ENCODE data around the gene PTPN23. TPM values are rescaled to one million over a fixed set of nuclear protein-coding genes. Genes with fewer than 3 reads are reported as not detected.

PTPN23 gene
- total and polyA plus RNA-seq, 2 of the 13 experiments (the other 11 are each of a cell fraction or from before 2014, with no cell fraction given), result 2.3 to 3.7 TPM

DNA sequence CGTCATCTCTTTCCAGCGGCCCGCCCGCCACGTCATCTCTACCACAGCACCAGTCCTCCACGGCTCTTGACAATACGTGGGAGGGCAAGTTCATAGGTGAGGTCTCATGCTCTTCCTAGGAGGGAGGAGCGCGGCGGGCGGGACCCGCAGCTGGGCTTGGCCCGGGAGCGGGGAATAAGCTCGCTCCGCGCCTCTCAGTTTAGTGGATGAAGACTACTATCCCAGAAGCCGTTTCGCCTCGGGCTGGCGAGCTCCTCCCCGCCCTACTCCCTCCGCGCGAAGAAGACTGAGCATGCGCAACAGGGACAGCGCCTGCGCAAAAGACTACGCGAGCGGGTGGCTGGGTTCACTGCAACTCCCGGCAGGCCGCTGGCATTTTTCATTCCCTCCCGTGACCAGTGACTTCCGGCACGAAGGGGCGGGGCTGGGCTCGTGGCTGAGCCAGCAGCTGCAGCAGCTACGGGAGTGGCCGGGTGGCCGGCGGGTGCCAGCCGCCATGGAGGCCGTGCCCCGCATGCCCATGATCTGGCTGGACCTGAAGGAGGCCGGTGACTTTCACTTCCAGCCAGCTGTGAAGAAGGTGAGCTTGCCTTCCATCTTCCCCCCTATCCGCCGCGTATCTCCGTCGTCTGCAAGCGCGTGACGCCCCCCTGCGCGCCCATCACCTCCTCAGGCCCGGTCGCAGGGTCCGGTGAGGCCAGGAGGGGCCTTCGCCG, at the start of gene PTPN23 (continued):
- TF ChIP-seq, protein P1, sequence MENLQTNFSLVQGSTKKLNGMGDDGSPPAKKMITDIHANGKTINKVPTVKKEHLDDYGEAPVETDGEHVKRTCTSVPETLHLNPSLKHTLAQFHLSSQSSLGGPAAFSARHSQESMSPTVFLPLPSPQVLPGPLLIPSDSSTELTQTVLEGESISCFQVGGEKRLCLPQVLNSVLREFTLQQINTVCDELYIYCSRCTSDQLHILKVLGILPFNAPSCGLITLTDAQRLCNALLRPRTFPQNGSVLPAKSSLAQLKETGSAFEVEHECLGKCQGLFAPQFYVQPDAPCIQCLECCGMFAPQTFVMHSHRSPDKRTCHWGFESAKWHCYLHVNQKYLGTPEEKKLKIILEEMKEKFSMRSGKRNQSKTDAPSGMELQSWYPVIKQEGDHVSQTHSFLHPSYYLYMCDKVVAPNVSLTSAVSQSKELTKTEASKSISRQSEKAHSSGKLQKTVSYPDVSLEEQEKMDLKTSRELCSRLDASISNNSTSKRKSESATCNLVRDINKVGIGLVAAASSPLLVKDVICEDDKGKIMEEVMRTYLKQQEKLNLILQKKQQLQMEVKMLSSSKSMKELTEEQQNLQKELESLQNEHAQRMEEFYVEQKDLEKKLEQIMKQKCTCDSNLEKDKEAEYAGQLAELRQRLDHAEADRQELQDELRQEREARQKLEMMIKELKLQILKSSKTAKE (CRISPR knock-in tag; IDR thresholded peaks at IDR 0.05; ENCODE audit: borderline replicate concordance), result no peak
- TF ChIP-seq, protein P2, sequence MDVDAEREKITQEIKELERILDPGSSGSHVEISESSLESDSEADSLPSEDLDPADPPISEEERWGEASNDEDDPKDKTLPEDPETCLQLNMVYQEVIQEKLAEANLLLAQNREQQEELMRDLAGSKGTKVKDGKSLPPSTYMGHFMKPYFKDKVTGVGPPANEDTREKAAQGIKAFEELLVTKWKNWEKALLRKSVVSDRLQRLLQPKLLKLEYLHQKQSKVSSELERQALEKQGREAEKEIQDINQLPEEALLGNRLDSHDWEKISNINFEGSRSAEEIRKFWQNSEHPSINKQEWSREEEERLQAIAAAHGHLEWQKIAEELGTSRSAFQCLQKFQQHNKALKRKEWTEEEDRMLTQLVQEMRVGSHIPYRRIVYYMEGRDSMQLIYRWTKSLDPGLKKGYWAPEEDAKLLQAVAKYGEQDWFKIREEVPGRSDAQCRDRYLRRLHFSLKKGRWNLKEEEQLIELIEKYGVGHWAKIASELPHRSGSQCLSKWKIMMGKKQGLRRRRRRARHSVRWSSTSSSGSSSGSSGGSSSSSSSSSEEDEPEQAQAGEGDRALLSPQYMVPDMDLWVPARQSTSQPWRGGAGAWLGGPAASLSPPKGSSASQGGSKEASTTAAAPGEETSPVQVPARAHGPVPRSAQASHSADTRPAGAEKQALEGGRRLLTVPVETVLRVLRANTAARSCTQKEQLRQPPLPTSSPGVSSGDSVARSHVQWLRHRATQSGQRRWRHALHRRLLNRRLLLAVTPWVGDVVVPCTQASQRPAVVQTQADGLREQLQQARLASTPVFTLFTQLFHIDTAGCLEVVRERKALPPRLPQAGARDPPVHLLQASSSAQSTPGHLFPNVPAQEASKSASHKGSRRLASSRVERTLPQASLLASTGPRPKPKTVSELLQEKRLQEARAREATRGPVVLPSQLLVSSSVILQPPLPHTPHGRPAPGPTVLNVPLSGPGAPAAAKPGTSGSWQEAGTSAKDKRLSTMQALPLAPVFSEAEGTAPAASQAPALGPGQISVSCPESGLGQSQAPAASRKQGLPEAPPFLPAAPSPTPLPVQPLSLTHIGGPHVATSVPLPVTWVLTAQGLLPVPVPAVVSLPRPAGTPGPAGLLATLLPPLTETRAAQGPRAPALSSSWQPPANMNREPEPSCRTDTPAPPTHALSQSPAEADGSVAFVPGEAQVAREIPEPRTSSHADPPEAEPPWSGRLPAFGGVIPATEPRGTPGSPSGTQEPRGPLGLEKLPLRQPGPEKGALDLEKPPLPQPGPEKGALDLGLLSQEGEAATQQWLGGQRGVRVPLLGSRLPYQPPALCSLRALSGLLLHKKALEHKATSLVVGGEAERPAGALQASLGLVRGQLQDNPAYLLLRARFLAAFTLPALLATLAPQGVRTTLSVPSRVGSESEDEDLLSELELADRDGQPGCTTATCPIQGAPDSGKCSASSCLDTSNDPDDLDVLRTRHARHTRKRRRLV (CRISPR knock-in tag; IDR thresholded peaks at IDR 0.05), result no peak
- TF ChIP-seq SMAD1 (CRISPR knock-in tag; IDR thresholded peaks at IDR 0.05; ENCODE audit: borderline replicate concordance, low read depth), result 0 out of 2 replicates have a peak, but pooled peaks have one; percentile 60
- no peak for TF ChIP-seq ZNF17 (CRISPR knock-in tag; IDR thresholded peaks at IDR 0.05)
- 0 out of 2 replicates have a peak, but pooled peaks have one; percentile 74 for TF ChIP-seq KDM3A (CRISPR knock-in tag; IDR thresholded peaks at IDR 0.05; ENCODE audit: low read depth)
- TF ChIP-seq ZFAT (CRISPR knock-in tag; conservative IDR thresholded peaks at IDR 0.05), result no peak
- no peak; the same call in 1 of the 2 replicates for TF ChIP-seq ZBTB7A (CRISPR knock-in tag; IDR thresholded peaks at IDR 0.05)
- TF ChIP-seq, protein P3, sequence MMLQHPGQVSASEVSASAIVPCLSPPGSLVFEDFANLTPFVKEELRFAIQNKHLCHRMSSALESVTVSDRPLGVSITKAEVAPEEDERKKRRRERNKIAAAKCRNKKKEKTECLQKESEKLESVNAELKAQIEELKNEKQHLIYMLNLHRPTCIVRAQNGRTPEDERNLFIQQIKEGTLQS (CRISPR knock-in tag; IDR thresholded peaks at IDR 0.05), result no peak
- TF ChIP-seq POLR2AphosphoS5 (IDR thresholded peaks at IDR 0.05; ENCODE audit: low read depth, low read length), result peak; percentile 83
- TF ChIP-seq ZNF180 (CRISPR knock-in tag; IDR thresholded peaks at IDR 0.05; ENCODE audit: borderline replicate concordance, low read depth), result no peak
- TF ChIP-seq, protein P4, sequence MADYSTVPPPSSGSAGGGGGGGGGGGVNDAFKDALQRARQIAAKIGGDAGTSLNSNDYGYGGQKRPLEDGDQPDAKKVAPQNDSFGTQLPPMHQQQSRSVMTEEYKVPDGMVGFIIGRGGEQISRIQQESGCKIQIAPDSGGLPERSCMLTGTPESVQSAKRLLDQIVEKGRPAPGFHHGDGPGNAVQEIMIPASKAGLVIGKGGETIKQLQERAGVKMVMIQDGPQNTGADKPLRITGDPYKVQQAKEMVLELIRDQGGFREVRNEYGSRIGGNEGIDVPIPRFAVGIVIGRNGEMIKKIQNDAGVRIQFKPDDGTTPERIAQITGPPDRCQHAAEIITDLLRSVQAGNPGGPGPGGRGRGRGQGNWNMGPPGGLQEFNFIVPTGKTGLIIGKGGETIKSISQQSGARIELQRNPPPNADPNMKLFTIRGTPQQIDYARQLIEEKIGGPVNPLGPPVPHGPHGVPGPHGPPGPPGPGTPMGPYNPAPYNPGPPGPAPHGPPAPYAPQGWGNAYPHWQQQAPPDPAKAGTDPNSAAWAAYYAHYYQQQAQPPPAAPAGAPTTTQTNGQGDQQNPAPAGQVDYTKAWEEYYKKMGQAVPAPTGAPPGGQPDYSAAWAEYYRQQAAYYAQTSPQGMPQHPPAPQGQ (CRISPR knock-in tag; IDR thresholded peaks at IDR 0.05; ENCODE audit: borderline replicate concordance), result no peak
- 0 out of 2 replicates have a peak, but pooled peaks have one; percentile 75 for TF ChIP-seq ZNF556 (CRISPR knock-in tag; IDR thresholded peaks at IDR 0.05; ENCODE audit: borderline replicate concordance)
- TF ChIP-seq, protein P5, sequence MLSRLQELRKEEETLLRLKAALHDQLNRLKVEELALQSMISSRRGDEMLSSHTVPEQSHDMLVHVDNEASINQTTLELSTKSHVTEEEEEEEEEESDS (CRISPR knock-in tag; IDR thresholded peaks at IDR 0.05; ENCODE audit: borderline replicate concordance), result no peak
- TF ChIP-seq ZBTB1 (CRISPR knock-in tag; IDR thresholded peaks at IDR 0.05; ENCODE audit: borderline replicate concordance), result no peak
- TF ChIP-seq SMC3 (IDR thresholded peaks at IDR 0.05; ENCODE audit: low read length), result no peak
- TF ChIP-seq ZNF205 (CRISPR knock-in tag; IDR thresholded peaks at IDR 0.05), result no peak
- TF ChIP-seq SNAI1 (CRISPR knock-in tag; IDR thresholded peaks at IDR 0.05; ENCODE audit: borderline replicate concordance), result no peak
- TF ChIP-seq GPN1 (CRISPR knock-in tag; IDR thresholded peaks at IDR 0.05; ENCODE audit: borderline replicate concordance), result no peak
- 0 out of 2 replicates have a peak, but pooled peaks have one; percentile 32 for TF ChIP-seq FOXJ3 (CRISPR knock-in tag; IDR thresholded peaks at IDR 0.05; ENCODE audit: borderline replicate concordance)
- TF ChIP-seq SMARCE1 (IDR thresholded peaks at IDR 0.05; ENCODE audit: borderline replicate concordance), result no peak

All from HepG2 (cell line).